K562 (cell line): ENCODE data around the gene RGMB.

ENCODE experiments used
- CEBPB ChIP-seq: fragments of 450-650 bp; IDR thresholded peaks from 2 replicates; pipeline ENCODE4 v1.6.1; 2016; ENCODE audit warnings: missing genetic modification characterization, missing compliant biosample characterization
- NEUROD1 ChIP-seq: fragments of 150-350 bp; IDR thresholded peaks from 2 replicates; pipeline ENCODE4 v1.6.1; 2014; ENCODE audit warnings: borderline replicate concordance, low read length, low read depth; ENCODE audit not compliant: partially characterized antibody
- TAF1 ChIP-seq: IDR thresholded peaks from 2 replicates; pipeline ENCODE4 v1.6.1; 2011; ENCODE audit warnings: mild to moderate bottlenecking, low read length, moderate library complexity; ENCODE audit not compliant: insufficient read depth, control insufficient read depth, severe bottlenecking; ENCODE audit errors: extremely low read depth
- ZNF133 ChIP-seq: fragments of 250-450 bp; sonication (Bioruptor Pico); IDR thresholded peaks from 2 replicates; pipeline ENCODE4 v1.4.0; 2020; ENCODE audit warnings: mild to moderate bottlenecking
- TF ChIP-seq, protein P1 (sequence below), 3 experiments: IDR thresholded peaks in 2 of 3; conservative IDR thresholded peaks in 1 of 3; 2 replicates each; pipeline ENCODE4 v1.5.1; 2011 to 2012; ENCODE audit warnings: low read length in 3 of 3, mild to moderate bottlenecking in 3 of 3, control low read depth in 2 of 3, improper control_type of control experiment in 1 of 3, inconsistent platforms in 1 of 3, low read depth in 1 of 3, mixed read lengths in 1 of 3, moderate library complexity in 1 of 3; ENCODE audit not compliant: insufficient read depth in 2 of 3
- TF ChIP-seq, protein P2 (sequence below): fragments of 250-450 bp; sonication (Bioruptor Pico); IDR thresholded peaks from 2 replicates; pipeline ENCODE4 v1.8.0; 2022; ENCODE audit warnings: moderate library complexity, mild to moderate bottlenecking, inconsistent platforms
- TF ChIP-seq, protein P3 (sequence below): sonication (generic); formaldehyde crosslinking; IDR thresholded peaks from 2 replicates; pipeline ENCODE4 v1.8.1; 2022; ENCODE audit warnings: missing genetic modification reagents
- TF ChIP-seq, protein P4 (sequence below): sonication (generic); formaldehyde crosslinking; IDR thresholded peaks from 2 replicates; pipeline ENCODE4 v1.9.0; 2022; ENCODE audit warnings: mild to moderate bottlenecking, missing genetic modification reagents

DNA sequence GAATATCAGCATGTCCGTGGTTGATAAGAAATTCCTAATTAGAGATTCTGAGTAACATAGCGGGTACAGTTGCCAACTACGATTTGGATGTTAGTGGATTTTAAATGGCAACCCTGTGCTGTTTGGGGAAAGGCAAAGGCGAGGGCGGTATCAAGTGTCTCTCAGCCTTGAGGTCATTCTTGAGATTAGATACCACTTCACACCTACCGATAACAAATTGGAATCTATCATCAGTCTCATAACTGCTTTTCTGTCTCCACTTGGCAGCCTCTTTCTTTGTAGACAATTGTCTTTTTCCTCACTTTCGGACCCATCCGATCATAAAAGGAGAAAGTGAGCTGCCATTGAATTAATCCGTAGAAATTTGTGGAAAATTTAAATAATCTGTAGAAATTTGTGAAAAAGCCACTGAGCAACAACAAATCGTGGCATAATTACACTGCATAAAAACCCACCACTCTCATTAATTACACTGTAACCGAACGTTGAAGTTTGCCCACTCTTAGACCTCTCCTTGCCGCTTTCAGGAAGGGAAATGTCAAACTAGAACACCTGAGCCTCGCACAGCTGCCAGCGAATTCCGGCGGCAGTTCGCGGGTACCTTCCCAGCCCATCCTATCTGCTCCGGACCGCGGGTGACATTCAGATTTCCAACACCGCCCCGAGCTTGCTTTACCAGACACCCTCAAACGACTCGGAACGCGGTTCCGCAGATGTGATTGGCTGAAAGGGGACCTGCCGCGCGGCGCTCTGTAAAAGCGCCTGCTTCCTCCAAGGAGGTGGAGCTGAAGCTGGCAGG lies 849 bp upstream of the RGMB start:
- TF ChIP-seq TAF1 (no peak), CEBPB (no peak), ZNF133 (CRISPR knock-in tag) (no peak), NEUROD1 (no peak)
- TF ChIP-seq, protein P1, sequence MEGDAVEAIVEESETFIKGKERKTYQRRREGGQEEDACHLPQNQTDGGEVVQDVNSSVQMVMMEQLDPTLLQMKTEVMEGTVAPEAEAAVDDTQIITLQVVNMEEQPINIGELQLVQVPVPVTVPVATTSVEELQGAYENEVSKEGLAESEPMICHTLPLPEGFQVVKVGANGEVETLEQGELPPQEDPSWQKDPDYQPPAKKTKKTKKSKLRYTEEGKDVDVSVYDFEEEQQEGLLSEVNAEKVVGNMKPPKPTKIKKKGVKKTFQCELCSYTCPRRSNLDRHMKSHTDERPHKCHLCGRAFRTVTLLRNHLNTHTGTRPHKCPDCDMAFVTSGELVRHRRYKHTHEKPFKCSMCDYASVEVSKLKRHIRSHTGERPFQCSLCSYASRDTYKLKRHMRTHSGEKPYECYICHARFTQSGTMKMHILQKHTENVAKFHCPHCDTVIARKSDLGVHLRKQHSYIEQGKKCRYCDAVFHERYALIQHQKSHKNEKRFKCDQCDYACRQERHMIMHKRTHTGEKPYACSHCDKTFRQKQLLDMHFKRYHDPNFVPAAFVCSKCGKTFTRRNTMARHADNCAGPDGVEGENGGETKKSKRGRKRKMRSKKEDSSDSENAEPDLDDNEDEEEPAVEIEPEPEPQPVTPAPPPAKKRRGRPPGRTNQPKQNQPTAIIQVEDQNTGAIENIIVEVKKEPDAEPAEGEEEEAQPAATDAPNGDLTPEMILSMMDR (IDR thresholded peaks at IDR 0.05 in 2 of 3, conservative IDR thresholded peaks at IDR 0.05 in 1 of 3; ENCODE audit: insufficient read depth in 2 of 3, low read depth in 1 of 3, low read length in 3 of 3): no peak
- TF ChIP-seq, protein P2, sequence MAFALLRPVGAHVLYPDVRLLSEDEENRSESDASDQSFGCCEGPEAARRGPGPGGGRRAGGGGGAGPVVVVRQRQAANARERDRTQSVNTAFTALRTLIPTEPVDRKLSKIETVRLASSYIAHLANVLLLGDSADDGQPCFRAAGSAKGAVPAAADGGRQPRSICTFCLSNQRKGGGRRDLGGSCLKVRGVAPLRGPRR (CRISPR knock-in tag): no peak
- TF ChIP-seq, protein P3, sequence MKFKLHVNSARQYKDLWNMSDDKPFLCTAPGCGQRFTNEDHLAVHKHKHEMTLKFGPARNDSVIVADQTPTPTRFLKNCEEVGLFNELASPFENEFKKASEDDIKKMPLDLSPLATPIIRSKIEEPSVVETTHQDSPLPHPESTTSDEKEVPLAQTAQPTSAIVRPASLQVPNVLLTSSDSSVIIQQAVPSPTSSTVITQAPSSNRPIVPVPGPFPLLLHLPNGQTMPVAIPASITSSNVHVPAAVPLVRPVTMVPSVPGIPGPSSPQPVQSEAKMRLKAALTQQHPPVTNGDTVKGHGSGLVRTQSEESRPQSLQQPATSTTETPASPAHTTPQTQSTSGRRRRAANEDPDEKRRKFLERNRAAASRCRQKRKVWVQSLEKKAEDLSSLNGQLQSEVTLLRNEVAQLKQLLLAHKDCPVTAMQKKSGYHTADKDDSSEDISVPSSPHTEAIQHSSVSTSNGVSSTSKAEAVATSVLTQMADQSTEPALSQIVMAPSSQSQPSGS (CRISPR knock-in tag): no peak
- TF ChIP-seq, protein P4, sequence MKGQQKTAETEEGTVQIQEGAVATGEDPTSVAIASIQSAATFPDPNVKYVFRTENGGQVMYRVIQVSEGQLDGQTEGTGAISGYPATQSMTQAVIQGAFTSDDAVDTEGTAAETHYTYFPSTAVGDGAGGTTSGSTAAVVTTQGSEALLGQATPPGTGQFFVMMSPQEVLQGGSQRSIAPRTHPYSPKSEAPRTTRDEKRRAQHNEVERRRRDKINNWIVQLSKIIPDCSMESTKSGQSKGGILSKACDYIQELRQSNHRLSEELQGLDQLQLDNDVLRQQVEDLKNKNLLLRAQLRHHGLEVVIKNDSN: no peak
